Right atrium auricular region (tissue), 2 donors: Measurements from ENCODE around the gene IFNK. TPM values are rescaled to one million over a fixed set of nuclear protein-coding genes. Genes with fewer than 3 reads are reported as not detected.

Experiments used
- DNase-seq: peaks from one replicate; pipeline ENCODE4 v3.0.0-alpha.2; 2019; ENCODE audit warnings: low spot score
- H3K27ac ChIP-seq, 2 donors: fragments of 200-600 bp; sonication (generic); 1 replicate in 1 of 2; 2 replicates in 1 of 2; pipeline ENCODE4 v1.5.1; 2016 to 2019
- H3K27me3 ChIP-seq, 2 donors: fragments of 200-600 bp; sonication (generic); one replicate each; pipeline versions ENCODE4 v1.5.1 to v1.6.0; 2017 to 2019
- H3K36me3 ChIP-seq: fragments of 200-600 bp; sonication (generic); one replicate; pipeline ENCODE4 v1.5.1; 2016
- H3K4me1 ChIP-seq, 2 donors: fragments of 200-600 bp; sonication (generic); one replicate each; pipeline versions ENCODE4 v1.5.1 to v1.6.0; 2017 to 2019
- H3K4me3 ChIP-seq, 2 donors: fragments of 200-600 bp; sonication (generic); 1 replicate in 1 of 2; 2 replicates in 1 of 2; pipeline ENCODE4 v1.5.1; 2017 to 2019; ENCODE audit warnings: mild to moderate bottlenecking in 1 of 2, moderate library complexity in 1 of 2
- H3K9me3 ChIP-seq, 2 donors: fragments of 200-600 bp; sonication (generic); one replicate each; pipeline ENCODE4 v1.5.1; 2019
- CTCF ChIP-seq, 2 donors: fragments of 200-600 bp; sonication (generic); IDR thresholded peaks; one replicate each; pipeline ENCODE4 v1.5.1; 2019; ENCODE audit warnings: antibody characterized with exemption in 2 of 2
- total RNA-seq, 2 donors: library from RNA; depleted of rRNA; stranded (reverse); fragments of >200 nt; gene quantifications; one replicate each; pipeline ENCODE4 v1.1.0, GENCODE V29; 2016

Gene IFNK
- total RNA-seq, 2 donors from 2014 or later, result not detected

GRCh38 chr9:27558307-27558706, 34.2 kb downstream of the IFNK start:
- Histone ChIP-seq H3K27me3 (no peaks in the 10 kb centered on the region), H3K4me3 (no peak overlapping the region), H3K9me3 (no peaks in the 10 kb centered on the region), H3K27ac (no peak overlapping the region), H3K4me1 (no peaks in the 10 kb centered on the region), H3K36me3 (peaks cover 42% of the 10 kb centered on the region)
- no peak for DNase-seq
- TF ChIP-seq CTCF (IDR thresholded peaks at IDR 0.05), result no peak

GRCh38 chr9:27560457-27560856, 36.4 kb downstream of the IFNK start:
- no peak for TF ChIP-seq CTCF (IDR thresholded peaks at IDR 0.05)
- peaks cover 36% of the 10 kb centered on the region for H3K36me3 ChIP-seq
- H3K4me1 ChIP-seq, result no peaks in the 10 kb centered on the region
- DNase-seq, result no peak
- H3K4me3 ChIP-seq, result no peak overlapping the region
- H3K27ac ChIP-seq, result no peak overlapping the region
- no peaks in the 10 kb centered on the region for H3K27me3 ChIP-seq
- H3K9me3 ChIP-seq, result no peaks in the 10 kb centered on the region

GRCh38 chr9:27561685-27562084, 37.6 kb downstream of the IFNK start:
- DNase-seq, result no peak
- no peak overlapping the region for H3K4me3 ChIP-seq
- peaks cover 29% of the 10 kb centered on the region for H3K36me3 ChIP-seq
- no peak overlapping the region for H3K27ac ChIP-seq
- no peaks in the 10 kb centered on the region for H3K9me3 ChIP-seq
- TF ChIP-seq CTCF (IDR thresholded peaks at IDR 0.05), result no peak
- no peaks in the 10 kb centered on the region for H3K27me3 ChIP-seq
- H3K4me1 ChIP-seq, result no peaks in the 10 kb centered on the region

- Histone ChIP-seq H3K27ac (no peak overlapping the region), H3K9me3 (no peaks in the 10 kb centered on the region), H3K27me3 (no peaks in the 10 kb centered on the region), H3K4me3 (no peak overlapping the region), H3K36me3 (peaks cover 13% of the 10 kb centered on the region), H3K4me1 (no peaks in the 10 kb centered on the region)
- DNase-seq, result no peak
- TF ChIP-seq CTCF (IDR thresholded peaks at IDR 0.05), result no peak
Observed at GRCh38 chr9:27563738-27564430, 39.8 kb downstream of the IFNK start.

GRCh38 chr9:27564670-27565069, 40.6 kb downstream of the IFNK start:
- Histone ChIP-seq H3K4me3 (no peak overlapping the region), H3K27ac (no peak overlapping the region), H3K27me3 (no peaks in the 10 kb centered on the region), H3K9me3 (no peaks in the 10 kb centered on the region), H3K4me1 (peaks cover 0 to 7% of the 10 kb centered on the region in 2 donors), H3K36me3 (peaks cover 11% of the 10 kb centered on the region)
- no peak for TF ChIP-seq CTCF (IDR thresholded peaks at IDR 0.05)
- no peak for DNase-seq

GRCh38 chr9:27565696-27566095, 41.6 kb downstream of the IFNK start:
- no peak overlapping the region for H3K4me3 ChIP-seq

More at GRCh38 chr9:27565696-27566095, 41.6 kb downstream of the IFNK start:
- TF ChIP-seq CTCF (IDR thresholded peaks at IDR 0.05), result no peak
- no peak for DNase-seq
- Histone ChIP-seq H3K36me3 (peaks cover 4% of the 10 kb centered on the region), H3K9me3 (no peaks in the 10 kb centered on the region), H3K27ac (no peak overlapping the region), H3K27me3 (no peaks in the 10 kb centered on the region), H3K4me1 (peaks cover 0 to 8% of the 10 kb centered on the region in 2 donors)
